Astrocyte (in vitro differentiated cells and primary cell): ENCODE data around the gene GFOD1. TPM values are rescaled to one million over a fixed set of nuclear protein-coding genes. Genes with fewer than 3 reads are reported as not detected.

ENCODE experiments used
- DNase-seq: peaks from one replicate; pipeline ENCODE4 v3.0.0-alpha.2; 2010; ENCODE audit warnings: low read depth
- FAIRE-seq: peaks from 2 replicates; lab custom pipeline; 2011; peaks lifted over from hg19 to GRCh38; lab: Jason Lieb, UNC
- H2AFZ ChIP-seq: 2 replicates; pipeline ENCODE4 v1.6.0; 2012; ENCODE audit warnings: low read depth, low read length, inconsistent platforms
- H3K27ac ChIP-seq: 2 replicates; pipeline ENCODE4 v1.5.1; 2011; ENCODE audit warnings: low read depth, low read length, inconsistent platforms
- H3K27me3 ChIP-seq: 2 replicates; pipeline ENCODE4 v1.6.0; 2011; ENCODE audit warnings: low read length, inconsistent platforms; ENCODE audit not compliant: insufficient read depth
- H3K36me3 ChIP-seq: 2 replicates; pipeline ENCODE4 v1.5.1; 2011; ENCODE audit warnings: low read length, inconsistent platforms; ENCODE audit not compliant: insufficient read depth
- H3K4me1 ChIP-seq: 2 replicates; pipeline ENCODE4 v1.5.1; 2011; ENCODE audit warnings: low read length, inconsistent platforms; ENCODE audit not compliant: insufficient read depth
- H3K4me2 ChIP-seq: 2 replicates; pipeline ENCODE4 v1.6.0; 2012; ENCODE audit warnings: low read length, inconsistent platforms
- H3K4me3 ChIP-seq: 2 replicates; pipeline ENCODE4 v1.5.1; 2011; ENCODE audit warnings: low read depth, mild to moderate bottlenecking, low read length, inconsistent platforms; ENCODE audit not compliant: insufficient read depth
- H3K79me2 ChIP-seq: 2 replicates; pipeline ENCODE4 v1.6.0; 2012; ENCODE audit warnings: mild to moderate bottlenecking, low read length, inconsistent platforms; ENCODE audit not compliant: insufficient read depth
- H3K9ac ChIP-seq: 2 replicates; pipeline ENCODE4 v1.6.0; 2012; ENCODE audit warnings: mild to moderate bottlenecking, low read length, inconsistent platforms
- H3K9me3 ChIP-seq: 2 replicates; pipeline ENCODE4 v1.5.1; 2012; ENCODE audit warnings: low read depth, mild to moderate bottlenecking, low read length, inconsistent platforms; ENCODE audit not compliant: insufficient read depth
- H4K20me1 ChIP-seq: 2 replicates; pipeline ENCODE4 v1.6.0; 2012; ENCODE audit warnings: low read length, inconsistent platforms; ENCODE audit not compliant: insufficient read depth
- H3K27ac Mint-ChIP-seq: one replicate; pipeline ENCODE4 v1.8.0; 2021; ENCODE audit warnings: mild to moderate bottlenecking, mixed read lengths; ENCODE audit not compliant: unreplicated experiment
- H3K27me3 Mint-ChIP-seq: one replicate; pipeline ENCODE4 v1.8.0; 2021; ENCODE audit warnings: low read depth, mixed read lengths; ENCODE audit not compliant: unreplicated experiment
- H3K36me3 Mint-ChIP-seq: one replicate; pipeline ENCODE4 v1.8.0; 2021; ENCODE audit warnings: low read depth, mixed read lengths; ENCODE audit not compliant: unreplicated experiment
- H3K4me1 Mint-ChIP-seq: one replicate; pipeline ENCODE4 v1.8.0; 2021; ENCODE audit warnings: low read depth, mixed read lengths; ENCODE audit not compliant: unreplicated experiment
- H3K4me3 Mint-ChIP-seq: one replicate; pipeline ENCODE4 v1.8.0; 2021; ENCODE audit warnings: mild to moderate bottlenecking, moderate library complexity, mixed read lengths; ENCODE audit not compliant: unreplicated experiment
- H3K9me3 Mint-ChIP-seq: one replicate; pipeline ENCODE4 v1.8.0; 2021; ENCODE audit warnings: mild to moderate bottlenecking, mixed read lengths; ENCODE audit not compliant: unreplicated experiment
- EZH2 ChIP-seq: IDR thresholded peaks from 2 replicates; pipeline ENCODE4 v1.6.1; 2012; ENCODE audit warnings: mild to moderate bottlenecking, low read length, inconsistent platforms; ENCODE audit not compliant: insufficient read depth
- total RNA-seq: library from RNA; stranded (reverse); gene quantifications from 2 replicates; pipeline ENCODE4 v1.2.1, GENCODE V29; 2021
- TF ChIP-seq, protein P1 (sequence below): IDR thresholded peaks from 2 replicates; pipeline ENCODE4 v1.5.1; 2011; ENCODE audit warnings: low read depth, mild to moderate bottlenecking, inconsistent platforms, low read length, moderate library complexity; ENCODE audit not compliant: insufficient read depth

Gene GFOD1
- total RNA-seq, 1 donor from 2014 or later = 10.8 TPM

DNA sequence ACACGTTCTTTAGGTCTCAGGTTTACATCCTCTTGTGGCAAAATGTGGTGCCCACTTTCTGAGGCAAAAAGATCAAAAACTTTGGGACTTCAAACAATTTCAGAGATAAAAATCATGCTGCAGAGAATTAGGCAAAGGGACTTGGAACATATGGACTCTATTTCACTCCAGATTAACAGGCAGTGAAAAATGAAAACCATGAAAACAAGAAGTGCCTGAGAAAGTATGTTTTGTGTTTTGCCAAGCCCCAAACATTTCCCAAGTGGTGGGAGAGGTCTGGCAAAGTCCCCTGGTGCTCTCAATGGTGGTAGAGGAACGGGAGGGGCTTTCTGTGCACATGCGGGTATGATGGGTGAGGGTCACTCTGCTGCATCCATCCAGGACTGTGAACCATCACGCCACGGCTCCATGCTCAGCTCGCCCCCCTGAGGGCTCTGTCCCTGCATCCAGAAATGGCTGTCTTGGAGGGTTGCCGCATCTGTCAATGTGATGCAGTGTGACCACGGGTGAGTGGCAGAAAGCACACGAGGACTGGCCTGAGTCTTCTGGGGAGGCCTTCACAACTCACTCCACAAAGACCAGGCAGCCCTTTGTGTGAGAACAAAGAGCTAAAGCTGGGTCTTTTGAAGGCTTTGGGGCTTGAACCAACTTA, 115.9 kb downstream of the GFOD1 start:
- H3K36me3 Mint-ChIP-seq = peaks cover 7% of the 10 kb centered on the region
- H3K4me1 ChIP-seq = peaks cover 4% of the 10 kb centered on the region
- no peak for FAIRE-seq

DNA sequence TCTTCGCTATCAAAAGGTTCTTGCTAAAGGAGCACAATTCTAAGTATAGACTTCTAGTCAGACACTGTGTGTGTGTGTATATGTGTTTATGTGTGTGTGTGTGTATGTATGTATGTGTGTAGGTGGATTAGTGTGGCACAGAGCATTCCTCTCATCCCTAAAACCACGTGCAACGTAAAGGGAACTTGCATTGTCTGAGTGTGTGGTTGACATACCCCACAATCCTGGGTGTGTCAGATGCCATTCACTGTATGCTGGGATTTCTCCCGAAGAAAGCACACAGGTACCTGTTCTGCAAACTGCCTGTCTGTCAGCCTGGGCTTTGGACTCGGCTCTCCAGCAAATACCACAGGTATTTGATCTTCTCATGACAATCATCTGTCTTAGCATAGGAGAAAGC, 116.8 kb downstream of the GFOD1 start:
- no peak overlapping the region for H3K27ac Mint-ChIP-seq
- no peaks in the 10 kb centered on the region for H3K9me3 Mint-ChIP-seq
- TF ChIP-seq EZH2 = no peak
- TF ChIP-seq, protein P1, sequence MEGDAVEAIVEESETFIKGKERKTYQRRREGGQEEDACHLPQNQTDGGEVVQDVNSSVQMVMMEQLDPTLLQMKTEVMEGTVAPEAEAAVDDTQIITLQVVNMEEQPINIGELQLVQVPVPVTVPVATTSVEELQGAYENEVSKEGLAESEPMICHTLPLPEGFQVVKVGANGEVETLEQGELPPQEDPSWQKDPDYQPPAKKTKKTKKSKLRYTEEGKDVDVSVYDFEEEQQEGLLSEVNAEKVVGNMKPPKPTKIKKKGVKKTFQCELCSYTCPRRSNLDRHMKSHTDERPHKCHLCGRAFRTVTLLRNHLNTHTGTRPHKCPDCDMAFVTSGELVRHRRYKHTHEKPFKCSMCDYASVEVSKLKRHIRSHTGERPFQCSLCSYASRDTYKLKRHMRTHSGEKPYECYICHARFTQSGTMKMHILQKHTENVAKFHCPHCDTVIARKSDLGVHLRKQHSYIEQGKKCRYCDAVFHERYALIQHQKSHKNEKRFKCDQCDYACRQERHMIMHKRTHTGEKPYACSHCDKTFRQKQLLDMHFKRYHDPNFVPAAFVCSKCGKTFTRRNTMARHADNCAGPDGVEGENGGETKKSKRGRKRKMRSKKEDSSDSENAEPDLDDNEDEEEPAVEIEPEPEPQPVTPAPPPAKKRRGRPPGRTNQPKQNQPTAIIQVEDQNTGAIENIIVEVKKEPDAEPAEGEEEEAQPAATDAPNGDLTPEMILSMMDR = no peak
- no peak overlapping the region for H3K4me2 ChIP-seq
- peaks cover 4% of the 10 kb centered on the region for H3K4me1 ChIP-seq
- H4K20me1 ChIP-seq = no peaks in the 10 kb centered on the region
- peaks cover 7% of the 10 kb centered on the region for H3K36me3 Mint-ChIP-seq
- no peak overlapping the region for H3K9ac ChIP-seq
- H3K4me3 Mint-ChIP-seq = no peak overlapping the region
- H3K27ac ChIP-seq = no peak overlapping the region
- H3K9me3 ChIP-seq = no peaks in the 10 kb centered on the region
- no peak for DNase-seq
- H3K27me3 ChIP-seq = no peaks in the 10 kb centered on the region
- H3K36me3 ChIP-seq = no peaks in the 10 kb centered on the region
- no peaks in the 10 kb centered on the region for H3K79me2 ChIP-seq
- H2AFZ ChIP-seq = no peak overlapping the region
- FAIRE-seq = no peak
- H3K4me1 Mint-ChIP-seq = peaks cover 22% of the 10 kb centered on the region
- no peak overlapping the region for H3K4me3 ChIP-seq
- H3K27me3 Mint-ChIP-seq = no peaks in the 10 kb centered on the region

More for the DNA sequence above, 115.9 kb downstream of the GFOD1 start:
- no peaks in the 10 kb centered on the region for H3K36me3 ChIP-seq
- no peak overlapping the region for H3K4me3 ChIP-seq
- peaks cover 22% of the 10 kb centered on the region for H3K4me1 Mint-ChIP-seq
- no peaks in the 10 kb centered on the region for H3K27me3 Mint-ChIP-seq
- H4K20me1 ChIP-seq = no peaks in the 10 kb centered on the region
- no peaks in the 10 kb centered on the region for H3K9me3 Mint-ChIP-seq
- H3K27me3 ChIP-seq = no peaks in the 10 kb centered on the region
- H2AFZ ChIP-seq = no peak overlapping the region
- H3K4me3 Mint-ChIP-seq = no peak overlapping the region
- no peaks in the 10 kb centered on the region for H3K9me3 ChIP-seq
- DNase-seq = no peak
- H3K27ac Mint-ChIP-seq = no peak overlapping the region
- TF ChIP-seq, protein P1 = no peak
- TF ChIP-seq EZH2 = no peak
- no peak overlapping the region for H3K9ac ChIP-seq
- no peaks in the 10 kb centered on the region for H3K79me2 ChIP-seq
- no peak overlapping the region for H3K4me2 ChIP-seq
- H3K27ac ChIP-seq = no peak overlapping the region

DNA sequence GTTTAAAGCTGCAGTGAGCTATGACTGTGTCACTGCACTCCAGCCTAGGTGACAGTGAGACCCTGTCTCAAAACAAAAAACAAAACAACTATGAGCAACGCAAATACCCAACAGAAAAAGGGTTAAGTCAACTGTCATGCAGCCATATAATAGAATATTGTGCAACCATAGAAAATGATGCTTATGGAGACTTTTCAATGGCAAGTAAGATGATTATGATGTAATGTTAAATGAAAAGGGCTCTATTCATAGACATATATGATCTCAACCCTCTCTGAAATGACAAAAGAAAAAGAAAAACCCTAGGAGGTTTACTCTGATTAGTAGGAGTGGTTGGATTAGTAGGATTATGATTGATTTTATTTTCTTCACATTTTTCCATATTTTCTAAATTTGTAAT, 117.8 kb downstream of the GFOD1 start:
- H3K27ac Mint-ChIP-seq = no peak overlapping the region
- FAIRE-seq = no peak
- H3K36me3 Mint-ChIP-seq = peaks cover 4% of the 10 kb centered on the region
- Histone ChIP-seq H3K79me2 (no peaks in the 10 kb centered on the region), H3K27me3 (no peaks in the 10 kb centered on the region), H4K20me1 (no peaks in the 10 kb centered on the region), H2AFZ (no peak overlapping the region), H3K9me3 (no peaks in the 10 kb centered on the region), H3K4me3 (no peak overlapping the region), H3K4me1 (peaks cover 4% of the 10 kb centered on the region), H3K27ac (no peak overlapping the region), H3K9ac (no peak overlapping the region), H3K4me2 (no peak overlapping the region), H3K36me3 (no peaks in the 10 kb centered on the region)
- no peaks in the 10 kb centered on the region for H3K27me3 Mint-ChIP-seq
- no peak for TF ChIP-seq EZH2
- TF ChIP-seq, protein P1 = no peak
- H3K4me1 Mint-ChIP-seq = peaks cover 22% of the 10 kb centered on the region
- no peaks in the 10 kb centered on the region for H3K9me3 Mint-ChIP-seq
- DNase-seq = no peak
- H3K4me3 Mint-ChIP-seq = no peak overlapping the region
